Measurements from ENCODE around the gene CCDC33. TPM values are rescaled to one million over a fixed set of nuclear protein-coding genes. Genes with fewer than 3 reads are reported as not detected.

Gene CCDC33
- total and polyA plus RNA-seq, 2 donors (not counting 3 experiments of a cell fraction or from before 2014, with no cell fraction given) = not detected

DNA sequence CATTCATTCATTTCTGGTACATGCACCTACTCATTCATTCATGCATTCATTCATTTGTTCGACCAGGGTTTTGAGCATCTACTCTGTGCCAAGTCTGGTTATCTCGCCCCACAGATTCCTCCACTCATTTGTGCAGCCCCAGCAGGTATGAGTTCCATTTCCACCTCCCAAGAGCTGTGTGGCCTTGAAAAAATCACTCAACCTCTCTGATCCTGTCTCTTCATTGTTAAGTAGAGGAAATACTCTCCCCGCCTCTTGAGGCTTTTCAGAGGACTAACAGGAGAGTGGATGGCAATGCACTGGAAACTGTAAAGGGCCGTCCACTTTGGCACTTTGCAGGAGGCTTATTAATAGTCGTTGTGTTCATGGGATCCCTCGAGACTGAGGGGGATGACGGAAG lies 69.6 kb downstream of the CCDC33 start:
- Histone ChIP-seq H3K79me2 (ENCODE audit: control insufficient read depth, insufficient read depth, low read length) (no peaks in the 10 kb centered on the region), H3K27ac (ENCODE audit: insufficient read depth, low read depth, low read length) (no peak overlapping the region), H3K36me3 (ENCODE audit: control insufficient read depth in 2 of 2, extremely low read depth in 1 of 2, insufficient read depth in 2 of 2, low read length in 2 of 2) (no peaks in the 10 kb centered on the region), H3K9me1 (replicated peaks; ENCODE audit: control insufficient read depth, extremely low read depth, insufficient read depth, low read length) (no peaks in the 10 kb centered on the region), H3K27me3 (ENCODE audit: control insufficient read depth in 2 of 2, insufficient read depth in 2 of 2, low read length in 2 of 2) (peaks cover 17 to 32% of the 10 kb centered on the region in 2 experiments), H2AFZ (ENCODE audit: low read depth, low read length) (no peak overlapping the region), H3K4me3 (replicated peaks in 1 of 3; ENCODE audit: insufficient read depth in 1 of 3, low read depth in 1 of 3, low read length in 3 of 3) (no peak overlapping the region), H3K9ac (replicated peaks; ENCODE audit: extremely low read depth, insufficient read depth, low read length) (no peak overlapping the region), H4K20me1 (replicated peaks; ENCODE audit: control insufficient read depth, extremely low read depth, insufficient read depth, low read length) (no peaks in the 10 kb centered on the region), H3K9me3 (replicated peaks; ENCODE audit: control insufficient read depth, insufficient read depth, low read length) (no peaks in the 10 kb centered on the region), H3K4me1 (ENCODE audit: control insufficient read depth, extremely low read depth, insufficient read depth, low read length) (no peaks in the 10 kb centered on the region), H3K4me2 (ENCODE audit: insufficient read depth, low read length) (no peak overlapping the region)
- ChIA-PET CTCF (interaction anchor here (2.4 kb wide), 1 partner anchor 333 kb away, joined by 10 read pairs; no protein-coding TSS in a partner anchor), POLR2A (no interaction called here)
- FAIRE-seq (no peak), DNase-seq (ENCODE audit: low read depth, low spot score) (no peak)
- TF ChIP-seq POLR2A (IDR thresholded peaks at IDR 0.05; ENCODE audit: low read depth, low read length) (no peak), FOS (IDR thresholded peaks at IDR 0.05; ENCODE audit: borderline replicate concordance, insufficient read depth, low read length) (no peak)
- TF ChIP-seq, protein P1, sequence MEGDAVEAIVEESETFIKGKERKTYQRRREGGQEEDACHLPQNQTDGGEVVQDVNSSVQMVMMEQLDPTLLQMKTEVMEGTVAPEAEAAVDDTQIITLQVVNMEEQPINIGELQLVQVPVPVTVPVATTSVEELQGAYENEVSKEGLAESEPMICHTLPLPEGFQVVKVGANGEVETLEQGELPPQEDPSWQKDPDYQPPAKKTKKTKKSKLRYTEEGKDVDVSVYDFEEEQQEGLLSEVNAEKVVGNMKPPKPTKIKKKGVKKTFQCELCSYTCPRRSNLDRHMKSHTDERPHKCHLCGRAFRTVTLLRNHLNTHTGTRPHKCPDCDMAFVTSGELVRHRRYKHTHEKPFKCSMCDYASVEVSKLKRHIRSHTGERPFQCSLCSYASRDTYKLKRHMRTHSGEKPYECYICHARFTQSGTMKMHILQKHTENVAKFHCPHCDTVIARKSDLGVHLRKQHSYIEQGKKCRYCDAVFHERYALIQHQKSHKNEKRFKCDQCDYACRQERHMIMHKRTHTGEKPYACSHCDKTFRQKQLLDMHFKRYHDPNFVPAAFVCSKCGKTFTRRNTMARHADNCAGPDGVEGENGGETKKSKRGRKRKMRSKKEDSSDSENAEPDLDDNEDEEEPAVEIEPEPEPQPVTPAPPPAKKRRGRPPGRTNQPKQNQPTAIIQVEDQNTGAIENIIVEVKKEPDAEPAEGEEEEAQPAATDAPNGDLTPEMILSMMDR (IDR thresholded peaks at IDR 0.05; ENCODE audit: extremely low read depth in 1 of 2, insufficient read depth in 1 of 2, low read depth in 1 of 2, low read length in 2 of 2) = no peak
- no TSS peak for BruUV-seq (replicated peaks)
- intact Hi-C loops (cut with micrococcal nuclease) = loop anchor here (5.0 kb wide), 3 partner anchors 253 to 353 kb away; no protein-coding TSS in a partner anchor
- dilution Hi-C loops (cut with MboI; ENCODE audit: extremely low pct_ligation_motif_present, low sequenced_read_pairs) = no loop called here

DNA sequence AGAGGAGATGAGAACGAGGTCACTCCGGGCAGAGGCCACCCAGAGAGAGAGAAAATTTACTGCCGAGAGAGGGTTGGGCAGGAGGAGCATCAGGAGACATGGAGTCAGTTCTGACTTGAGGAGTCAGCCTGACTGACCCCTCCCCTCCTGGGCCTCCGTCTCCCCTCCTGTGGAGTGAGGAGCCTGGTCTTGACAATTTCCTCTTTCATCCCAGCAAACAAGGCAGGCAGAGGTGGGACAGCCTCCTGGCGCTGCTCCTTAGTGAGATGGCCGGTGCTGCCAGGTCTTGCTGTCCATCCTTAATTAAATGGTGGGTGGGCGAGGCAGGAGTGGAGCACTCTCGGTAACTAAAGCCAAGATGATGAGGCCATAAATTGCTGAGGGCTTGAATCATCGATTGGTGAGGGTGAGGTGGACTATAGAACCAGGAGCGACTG lies 70.7 kb downstream of the CCDC33 start:
- no peak for TF ChIP-seq FOS (IDR thresholded peaks at IDR 0.05; ENCODE audit: borderline replicate concordance, insufficient read depth, low read length)
- no peak for TF ChIP-seq MYC (IDR thresholded peaks at IDR 0.05; ENCODE audit: low read depth, low read length)
- no peak for TF ChIP-seq POLR2AphosphoS5 (IDR thresholded peaks at IDR 0.05; ENCODE audit: insufficient read depth, low read depth, low read length)
- TF ChIP-seq JUN (IDR thresholded peaks at IDR 0.05; ENCODE audit: borderline replicate concordance, insufficient read depth, insufficient read length, low read depth) = no peak
- TF ChIP-seq POLR2A (IDR thresholded peaks at IDR 0.05; ENCODE audit: low read depth, low read length) = no peak
- TF ChIP-seq, protein P2, sequence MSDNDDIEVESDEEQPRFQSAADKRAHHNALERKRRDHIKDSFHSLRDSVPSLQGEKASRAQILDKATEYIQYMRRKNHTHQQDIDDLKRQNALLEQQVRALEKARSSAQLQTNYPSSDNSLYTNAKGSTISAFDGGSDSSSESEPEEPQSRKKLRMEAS (IDR thresholded peaks at IDR 0.05; ENCODE audit: insufficient read depth, insufficient read length) = no peak
- no peak for TF ChIP-seq GATA2 (IDR thresholded peaks at IDR 0.05; ENCODE audit: insufficient read depth, insufficient read length, low read depth, low read length)
- TF ChIP-seq EZH2 (IDR thresholded peaks at IDR 0.05; ENCODE audit: borderline replicate concordance, low read depth, low read length, severe bottlenecking) = no peak
- TF ChIP-seq, protein P1 (IDR thresholded peaks at IDR 0.05; ENCODE audit: extremely low read depth in 1 of 2, insufficient read depth in 1 of 2, low read depth in 1 of 2, low read length in 2 of 2) = no peak
- Histone ChIP-seq H4K20me1 (replicated peaks; ENCODE audit: control insufficient read depth, extremely low read depth, insufficient read depth, low read length) (no peaks in the 10 kb centered on the region), H2AFZ (ENCODE audit: low read depth, low read length) (no peak overlapping the region), H3K4me3 (replicated peaks in 1 of 3; ENCODE audit: insufficient read depth in 1 of 3, low read depth in 1 of 3, low read length in 3 of 3) (no peak overlapping the region), H3K4me1 (ENCODE audit: control insufficient read depth, extremely low read depth, insufficient read depth, low read length) (no peaks in the 10 kb centered on the region), H3K9me1 (replicated peaks; ENCODE audit: control insufficient read depth, extremely low read depth, insufficient read depth, low read length) (no peaks in the 10 kb centered on the region), H3K27me3 (ENCODE audit: control insufficient read depth in 2 of 2, insufficient read depth in 2 of 2, low read length in 2 of 2) (peaks cover 21 to 31% of the 10 kb centered on the region in 2 experiments), H3K4me2 (ENCODE audit: insufficient read depth, low read length) (no peak overlapping the region), H3K9me3 (replicated peaks; ENCODE audit: control insufficient read depth, insufficient read depth, low read length) (no peaks in the 10 kb centered on the region), H3K27ac (ENCODE audit: insufficient read depth, low read depth, low read length) (no peak overlapping the region), H3K36me3 (ENCODE audit: control insufficient read depth in 2 of 2, extremely low read depth in 1 of 2, insufficient read depth in 2 of 2, low read length in 2 of 2) (no peaks in the 10 kb centered on the region), H3K79me2 (ENCODE audit: control insufficient read depth, insufficient read depth, low read length) (no peaks in the 10 kb centered on the region), H3K9ac (replicated peaks; ENCODE audit: extremely low read depth, insufficient read depth, low read length) (no peak overlapping the region)
- dilution Hi-C loops (cut with MboI; ENCODE audit: extremely low pct_ligation_motif_present, low sequenced_read_pairs) = no loop called here
- ChIA-PET CTCF (interaction anchor here (0.9 to 6.5 kb wide), 20 partner anchors 14 to 356 kb away, joined by 3 to 175 read pairs (median 10); partner anchors contain the start of gene ISLR2), POLR2A (no interaction called here)
- FAIRE-seq (no peak), DNase-seq (ENCODE audit: low read depth, low spot score) (no peak)
- no TSS peak for BruUV-seq (replicated peaks)
- intact Hi-C loops (cut with micrococcal nuclease) = loop anchor here (1.0 to 5.0 kb wide), 5 partner anchors 66 to 354 kb away; no protein-coding TSS in a partner anchor

Data from endothelial cell of umbilical vein (primary cell).